ENCODE data around the gene CCNK. TPM values are rescaled to one million over a fixed set of nuclear protein-coding genes. Genes with fewer than 3 reads are reported as not detected.

Gene CCNK
- 17.5 and 21.9 TPM in 2 replicates for total RNA-seq

- Histone ChIP-seq H3K27me3 (ENCODE audit: control insufficient read depth, insufficient read depth, low read length) (no peaks in the 10 kb centered on the region), H3K36me3 (ENCODE audit: control insufficient read depth, insufficient read depth, low read length) (no peaks in the 10 kb centered on the region), H3K4me3 (ENCODE audit: low read depth, low read length) (peak within 1 kb of the TSS; percentile 97)
- peak; percentile 97 for DNase-seq (ENCODE audit: low read depth)
- TF ChIP-seq CTCF (IDR thresholded peaks at IDR 0.05; ENCODE audit: insufficient read depth, low read length, poor library complexity, severe bottlenecking), result no peak
These were observed at the start of gene CCNK for GRCh38 chr14:99480917-99481744. CCNK (plus strand) TSS chr14:99481409; CDS start chr14:99492678, 11,269 bp downstream.

GRCh38 chr14:99431986-99432385, 49.2 kb upstream of the CCNK start:
- H3K27me3 ChIP-seq (ENCODE audit: control insufficient read depth, insufficient read depth, low read length), result no peaks in the 10 kb centered on the region
- H3K4me3 ChIP-seq (ENCODE audit: low read depth, low read length), result no peak overlapping the region
- no peak for TF ChIP-seq CTCF (IDR thresholded peaks at IDR 0.05; ENCODE audit: insufficient read depth, low read length, poor library complexity, severe bottlenecking)
- no peaks in the 10 kb centered on the region for H3K36me3 ChIP-seq (ENCODE audit: control insufficient read depth, insufficient read depth, low read length)
- no peak for DNase-seq (ENCODE audit: low read depth)

- H3K36me3 ChIP-seq (ENCODE audit: control insufficient read depth, insufficient read depth, low read length), result peaks cover 2% of the 10 kb centered on the region
- no peaks in the 10 kb centered on the region for H3K27me3 ChIP-seq (ENCODE audit: control insufficient read depth, insufficient read depth, low read length)
- TF ChIP-seq CTCF (IDR thresholded peaks at IDR 0.05; ENCODE audit: insufficient read depth, low read length, poor library complexity, severe bottlenecking), result no peak
- H3K4me3 ChIP-seq (ENCODE audit: low read depth, low read length), result no peak overlapping the region
- DNase-seq (ENCODE audit: low read depth), result no peak
These were observed 48.7 kb upstream of the CCNK start for GRCh38 chr14:99432485-99432884.

- TF ChIP-seq CTCF (IDR thresholded peaks at IDR 0.05; ENCODE audit: insufficient read depth, low read length, poor library complexity, severe bottlenecking), result no peak
- peaks cover 2% of the 10 kb centered on the region for H3K36me3 ChIP-seq (ENCODE audit: control insufficient read depth, insufficient read depth, low read length)
- no peak for DNase-seq (ENCODE audit: low read depth)
These were observed 45.9 kb upstream of the CCNK start for GRCh38 chr14:99435327-99435726.

GRCh38 chr14:99436247-99437180, 44.7 kb upstream of the CCNK start:
- H3K27me3 ChIP-seq (ENCODE audit: control insufficient read depth, insufficient read depth, low read length), result no peaks in the 10 kb centered on the region
- no peak overlapping the region for H3K4me3 ChIP-seq (ENCODE audit: low read depth, low read length)
- no peak for DNase-seq (ENCODE audit: low read depth)
- no peak for TF ChIP-seq CTCF (IDR thresholded peaks at IDR 0.05; ENCODE audit: insufficient read depth, low read length, poor library complexity, severe bottlenecking)
- peaks cover 2% of the 10 kb centered on the region for H3K36me3 ChIP-seq (ENCODE audit: control insufficient read depth, insufficient read depth, low read length)

More at GRCh38 chr14:99435327-99435726, 45.9 kb upstream of the CCNK start:
- H3K4me3 ChIP-seq (ENCODE audit: low read depth, low read length), result no peak overlapping the region
- H3K27me3 ChIP-seq (ENCODE audit: control insufficient read depth, insufficient read depth, low read length), result no peaks in the 10 kb centered on the region

Measured in kidney epithelial cell (primary cell).